GM08714 (cell line): ENCODE results near the gene MYCT1.

Experiments
- H3K4me3 ChIP-seq: fragments of 200-500 bp; sonication (Bioruptor generic); 2 replicates; pipeline ENCODE4 v1.5.1; 2014; ENCODE audit warnings: mild to moderate bottlenecking, low read length, inconsistent platforms
- ZNF274 ChIP-seq: IDR thresholded peaks from 2 replicates; pipeline ENCODE4 v1.6.1; 2012; ENCODE audit warnings: mild to moderate bottlenecking, low read depth, low read length

The MYCT1 gene

GRCh38 chr6:152748843-152749242 is 51.1 kb downstream of the MYCT1 start:
- no peak overlapping the region for H3K4me3 ChIP-seq
- no peak for TF ChIP-seq ZNF274

DNA sequence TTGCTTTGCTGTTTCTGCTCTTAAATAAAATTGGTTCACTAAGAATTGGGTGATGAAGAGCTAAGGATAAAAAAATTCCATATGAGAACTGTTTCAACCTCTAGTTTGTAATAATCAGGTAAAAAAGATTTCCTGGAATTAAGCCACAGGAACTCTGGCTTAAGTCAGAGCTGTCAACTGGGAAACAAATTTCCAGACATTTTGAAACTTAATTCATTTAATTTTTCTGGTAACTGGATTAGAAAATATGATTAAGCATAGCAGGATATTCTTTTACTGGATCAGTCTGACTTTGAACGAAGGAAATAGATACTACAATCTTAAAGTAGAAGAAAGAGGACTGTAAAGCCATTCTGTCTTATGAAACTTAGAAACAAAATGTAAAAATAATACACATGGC is 51.6 kb downstream of the MYCT1 start:
- TF ChIP-seq ZNF274: no peak
- no peak overlapping the region for H3K4me3 ChIP-seq

DNA sequence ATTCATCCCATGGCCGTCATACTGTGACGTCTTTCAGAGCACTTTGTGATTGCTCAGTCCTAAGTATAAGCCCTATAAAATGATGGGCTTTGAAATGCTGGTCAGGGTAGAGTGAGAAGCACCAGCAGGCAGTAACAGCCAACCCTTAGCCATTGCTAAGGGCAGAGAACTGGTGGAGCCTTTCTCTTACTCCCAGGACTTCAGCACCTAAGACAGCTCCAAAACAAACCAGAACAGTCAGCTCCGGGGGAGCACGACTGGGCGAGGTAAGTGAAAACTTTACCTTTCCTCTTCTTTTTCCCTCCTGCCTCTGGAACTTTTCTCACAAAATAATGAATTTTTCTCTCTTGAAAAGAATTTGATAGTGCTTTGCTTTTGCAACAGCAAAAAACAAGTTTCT is 53.0 kb downstream of the MYCT1 start, which contains the start of gene VIP:
TSS of gene VIP (plus strand) at position 104 of the 400 bp plus-strand sequence. CDS start 1,381 bp downstream, outside the sequence.
- no peak within 1 kb of the TSS for H3K4me3 ChIP-seq
- TF ChIP-seq ZNF274: no peak

GRCh38 chr6:152765331-152765730 is 67.6 kb downstream of the MYCT1 start:
- TF ChIP-seq ZNF274: no peak
- no peak overlapping the region for H3K4me3 ChIP-seq

- TF ChIP-seq ZNF274: no peak
- no peak overlapping the region for H3K4me3 ChIP-seq
Measured at GRCh38 chr6:152769159-152769558, 71.5 kb downstream of the MYCT1 start.

DNA sequence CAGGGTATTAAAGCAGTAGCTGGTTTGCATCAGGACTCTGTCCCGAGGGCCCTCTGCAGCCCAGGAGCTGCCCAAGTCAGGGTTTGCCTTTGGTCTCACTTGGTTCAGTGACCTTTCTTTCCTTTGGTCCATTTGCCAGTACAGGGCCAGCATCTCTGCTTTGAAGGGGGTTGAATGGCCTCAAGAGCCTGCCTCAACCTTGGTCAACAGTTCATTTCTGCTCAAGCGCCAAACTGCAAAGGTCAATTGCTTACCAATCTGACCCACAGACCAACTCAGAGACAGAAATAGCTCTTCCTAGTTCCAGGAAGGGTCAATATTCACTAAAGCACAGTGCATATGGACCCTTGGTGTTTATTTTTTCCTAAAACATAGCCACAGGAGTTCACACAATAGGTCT is 72.3 kb downstream of the MYCT1 start:
- no peak for TF ChIP-seq ZNF274
- no peak overlapping the region for H3K4me3 ChIP-seq

- H3K4me3 ChIP-seq: no peak overlapping the region
- no peak for TF ChIP-seq ZNF274
Measured at GRCh38 chr6:152771061-152771687, 73.5 kb downstream of the MYCT1 start.
